ENCODE data around the gene FBL. TPM values are rescaled to one million over a fixed set of nuclear protein-coding genes. Genes with fewer than 3 reads are reported as not detected.

Gene FBL
- total and polyA plus RNA-seq, 2 of the 13 experiments (the other 11 are each of a cell fraction or from before 2014, with no cell fraction given): 153 to 468 TPM

GRCh38 chr19:39820696-39821095 is 25.5 kb downstream of the FBL start:
- H4K20me1 ChIP-seq (ENCODE audit: insufficient read depth, low read length): no peaks in the 10 kb centered on the region
- ATAC-seq (no peak), FAIRE-seq (no peak), DNase-seq (ENCODE audit: low spot score) (no peak)
- intact Hi-C loops (cut with micrococcal nuclease; ENCODE audit: unreplicated experiment): no loop called here
- H3K79me2 ChIP-seq (ENCODE audit: insufficient read depth, low read length): no peaks in the 10 kb centered on the region
- BruUV-seq (replicated peaks): no TSS peak
- H3K9me3 ChIP-seq (ENCODE audit: low read length): no peaks in the 10 kb centered on the region
- ChIA-PET POLR2A (no interaction called here), CTCF (ENCODE audit: low intra/inter-chr PET ratio, low total read pairs) (no interaction called here)
- H3K4me1 ChIP-seq (ENCODE audit: insufficient read depth, low read length): peaks cover 17% of the 10 kb centered on the region
- no peaks in the 10 kb centered on the region for H3K36me3 ChIP-seq (replicated peaks in 1 of 2; ENCODE audit: control insufficient read depth in 1 of 2, insufficient read depth in 2 of 2, low read length in 2 of 2)
- H3K9ac ChIP-seq (ENCODE audit: insufficient read depth, low read depth, low read length): no peak overlapping the region
- no peak overlapping the region for H2AFZ ChIP-seq (ENCODE audit: low read length)
- 80% methylated on average over 6 of the region's 6 CpGs for WGBS (ENCODE audit: low lambda C conversion rate)
- no peak overlapping the region for H3K4me3 ChIP-seq (replicated peaks in 1 of 3; ENCODE audit: insufficient read depth in 1 of 3, low read depth in 2 of 3, low read length in 3 of 3)
- H3K27ac ChIP-seq (ENCODE audit: extremely low read length, insufficient read depth, low read length): no peak overlapping the region
- in situ Hi-C loops (cut with HindIII; ENCODE audit: extremely low pct_ligation_motif_present, low pct_unique_long_range_greater_than_20kb): no loop called here
- TF ChIP-seq ZNF441 (CRISPR knock-in tag; IDR thresholded peaks at IDR 0.05; ENCODE audit: borderline replicate concordance) (no peak), ZNF124 (CRISPR knock-in tag; IDR thresholded peaks at IDR 0.05) (no peak), ARNT (IDR thresholded peaks at IDR 0.05) (no peak), RBAK (CRISPR knock-in tag; IDR thresholded peaks at IDR 0.05) (peak; percentile 70; the same call in 1 of the 2 replicates)
- H3K4me2 ChIP-seq (ENCODE audit: low read depth, low read length): no peak overlapping the region
- H3K27me3 ChIP-seq (ENCODE audit: control insufficient read depth in 1 of 2, insufficient read depth in 2 of 2, low read length in 2 of 2): no peaks in the 10 kb centered on the region; a peak in 1 of 5 replicates

DNA sequence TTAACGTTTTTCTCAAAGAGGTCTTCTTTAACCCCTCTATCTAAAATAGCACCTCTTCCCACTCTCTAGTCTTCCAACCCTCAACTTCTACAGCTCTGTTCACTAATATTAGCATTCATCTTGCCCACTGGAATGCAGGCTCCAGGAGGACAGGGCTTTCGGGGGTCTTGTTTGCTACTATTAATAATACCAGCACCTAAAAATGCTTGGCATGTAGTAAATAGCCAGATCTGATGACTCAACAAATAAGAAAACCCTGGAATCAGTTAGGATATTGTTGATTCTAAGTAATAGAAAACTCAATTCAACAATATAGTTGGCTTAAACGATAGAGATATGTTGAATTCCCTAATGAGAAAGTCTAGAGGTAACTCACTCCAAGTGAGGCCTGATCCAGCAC is 26.4 kb downstream of the FBL start:
- Histone ChIP-seq H3K27me3 (ENCODE audit: control insufficient read depth in 1 of 2, insufficient read depth in 2 of 2, low read length in 2 of 2) (no peaks in the 10 kb centered on the region; a peak in 1 of 5 replicates), H4K20me1 (ENCODE audit: insufficient read depth, low read length) (no peaks in the 10 kb centered on the region), H3K4me3 (replicated peaks in 1 of 3; ENCODE audit: insufficient read depth in 1 of 3, low read depth in 2 of 3, low read length in 3 of 3) (no peak overlapping the region), H3K27ac (ENCODE audit: extremely low read length, insufficient read depth, low read length) (no peak overlapping the region), H2AFZ (ENCODE audit: low read length) (no peak overlapping the region), H3K4me2 (ENCODE audit: low read depth, low read length) (no peak overlapping the region), H3K4me1 (ENCODE audit: insufficient read depth, low read length) (peaks cover 12% of the 10 kb centered on the region), H3K9ac (ENCODE audit: insufficient read depth, low read depth, low read length) (no peak overlapping the region), H3K79me2 (ENCODE audit: insufficient read depth, low read length) (no peaks in the 10 kb centered on the region), H3K36me3 (replicated peaks in 1 of 2; ENCODE audit: control insufficient read depth in 1 of 2, insufficient read depth in 2 of 2, low read length in 2 of 2) (no peaks in the 10 kb centered on the region), H3K9me3 (ENCODE audit: low read length) (no peaks in the 10 kb centered on the region)
- FAIRE-seq (no peak), ATAC-seq (no peak), DNase-seq (ENCODE audit: low spot score) (no peak)
- CTCF ChIA-PET (ENCODE audit: low intra/inter-chr PET ratio, low total read pairs): no interaction called here
- WGBS (ENCODE audit: low lambda C conversion rate): 21% methylated on average over 3 of the region's 3 CpGs
- no TSS peak for BruUV-seq (replicated peaks)
- intact Hi-C loops (cut with micrococcal nuclease; ENCODE audit: unreplicated experiment): no loop called here
- POLR2A ChIA-PET: no interaction called here
- peak; percentile 68 to 83 for TF ChIP-seq MAFK (conservative IDR thresholded peaks at IDR 0.05 in 1 of 2, IDR thresholded peaks at IDR 0.05 in 1 of 2; ENCODE audit: low read length in 2 of 2)
- no peak for TF ChIP-seq ZNF563 (CRISPR knock-in tag; IDR thresholded peaks at IDR 0.05)
- TF ChIP-seq KLF12 (CRISPR knock-in tag; IDR thresholded peaks at IDR 0.05; ENCODE audit: borderline replicate concordance): no peak
- no peak for TF ChIP-seq NR1H2 (CRISPR knock-in tag; IDR thresholded peaks at IDR 0.05; ENCODE audit: borderline replicate concordance, low read depth)
- peak; percentile 73 for TF ChIP-seq MAFF (IDR thresholded peaks at IDR 0.05; ENCODE audit: low read depth, low read length)
- in situ Hi-C loops (cut with HindIII; ENCODE audit: extremely low pct_ligation_motif_present, low pct_unique_long_range_greater_than_20kb): no loop called here
